Central memory CD4-positive, alpha-beta T cell (primary cell): ENCODE results near the gene PCID2.
A peak's percentile ranks its signal among the peaks of the same experiment; 100 is the strongest.
"Not testable (repeated sequence)": the region's sequence is repeated elsewhere in the genome, so short reads cannot be mapped to it uniquely, and the experiment has no call there.

Source experiments
- DNase-seq: peaks from one replicate; pipeline ENCODE4 v3.0.0; 2022
- total RNA-seq, 3 experiments: gene quantifications; one replicate each; lab custom pipeline; 2026; lab: John Stamatoyannopoulos, UW

PCID2 gene
- 86.1 to 93.2 (median 86.8) reads per million in 3 experiments for total RNA-seq

- peak; percentile 90 for DNase-seq
Measured at GRCh38 chr13:113208421-113209335, at the start of gene PCID2. Gene PCID2 (minus strand): TSS chr13:113208669. CDS start chr13:113208634, 35 bp downstream.

DNA sequence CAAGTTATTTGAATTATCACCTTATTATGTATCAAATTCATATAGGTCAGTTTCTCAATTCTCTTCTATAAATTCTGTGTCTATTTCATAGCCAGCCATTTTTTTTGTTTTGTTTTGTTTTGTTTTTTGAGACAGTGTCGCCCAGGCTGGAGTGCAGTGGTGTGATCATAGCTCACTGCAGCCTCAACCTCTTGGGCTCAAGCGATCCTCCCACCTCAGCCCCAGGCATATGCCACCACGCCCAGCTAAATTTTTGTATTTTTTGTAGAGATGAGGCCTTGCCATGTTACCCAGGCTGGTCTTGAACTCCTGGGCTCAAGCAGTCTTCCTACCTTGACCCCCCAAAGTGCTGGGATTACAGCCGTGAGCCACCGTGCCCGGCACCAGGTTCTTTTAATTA lies 49.4 kb upstream of the PCID2 start:
- DNase-seq = not testable (repeated sequence)

GRCh38 chr13:113252516-113253095 lies 44.1 kb upstream of the PCID2 start:
- no peak for DNase-seq

GRCh38 chr13:113245849-113246796 lies 37.7 kb upstream of the PCID2 start:
- DNase-seq = no peak

GRCh38 chr13:113243847-113244246 lies 35.4 kb upstream of the PCID2 start:
- DNase-seq = no peak

GRCh38 chr13:113241623-113242022 lies 33.2 kb upstream of the PCID2 start:
- DNase-seq = not testable (repeated sequence)

- no peak for DNase-seq
Measured at GRCh38 chr13:113239986-113240385, 31.5 kb upstream of the PCID2 start.

GRCh38 chr13:113239357-113239756 lies 30.9 kb upstream of the PCID2 start:
- DNase-seq = no peak

DNA sequence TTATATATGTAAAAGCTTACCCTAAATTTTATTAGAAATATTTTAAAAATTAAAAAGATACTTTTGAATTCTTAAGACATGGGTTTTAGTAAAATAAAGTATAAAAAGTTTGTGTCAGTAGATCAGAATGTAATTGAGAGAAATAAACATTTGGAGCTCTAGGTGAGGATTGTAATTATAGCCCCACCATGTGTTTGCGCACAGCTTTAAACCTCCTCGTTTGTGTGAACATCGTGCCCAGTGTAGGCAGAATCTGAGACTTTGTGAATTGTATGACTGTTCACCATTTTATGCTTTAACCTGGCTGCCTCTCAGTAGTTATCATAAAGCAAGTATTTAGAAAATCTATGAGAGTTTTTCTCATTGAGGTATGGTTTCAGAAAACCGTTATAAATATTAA lies 30.1 kb upstream of the PCID2 start:
- no peak for DNase-seq

DNA sequence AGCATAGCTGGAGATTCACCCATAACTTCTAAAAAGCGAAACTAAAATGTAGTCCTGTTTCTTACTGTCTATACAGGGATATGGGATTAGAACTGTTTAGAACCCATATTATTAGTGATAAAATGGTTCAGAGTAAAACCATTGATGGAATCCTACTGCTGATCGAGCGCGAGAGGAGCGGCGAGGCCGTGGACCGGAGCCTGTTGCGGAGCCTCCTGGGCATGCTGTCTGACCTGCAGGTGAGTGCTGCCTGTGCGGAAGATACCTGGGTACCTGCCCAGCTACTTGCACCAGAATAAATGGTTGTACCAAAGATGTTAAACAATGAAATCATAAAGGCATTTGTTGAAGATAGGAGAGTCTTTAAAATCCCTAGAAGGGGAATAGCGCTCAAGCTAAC lies 24.6 kb upstream of the PCID2 start:
- no peak for DNase-seq

GRCh38 chr13:113232208-113233003 lies 23.9 kb upstream of the PCID2 start:
- DNase-seq = no peak

DNA sequence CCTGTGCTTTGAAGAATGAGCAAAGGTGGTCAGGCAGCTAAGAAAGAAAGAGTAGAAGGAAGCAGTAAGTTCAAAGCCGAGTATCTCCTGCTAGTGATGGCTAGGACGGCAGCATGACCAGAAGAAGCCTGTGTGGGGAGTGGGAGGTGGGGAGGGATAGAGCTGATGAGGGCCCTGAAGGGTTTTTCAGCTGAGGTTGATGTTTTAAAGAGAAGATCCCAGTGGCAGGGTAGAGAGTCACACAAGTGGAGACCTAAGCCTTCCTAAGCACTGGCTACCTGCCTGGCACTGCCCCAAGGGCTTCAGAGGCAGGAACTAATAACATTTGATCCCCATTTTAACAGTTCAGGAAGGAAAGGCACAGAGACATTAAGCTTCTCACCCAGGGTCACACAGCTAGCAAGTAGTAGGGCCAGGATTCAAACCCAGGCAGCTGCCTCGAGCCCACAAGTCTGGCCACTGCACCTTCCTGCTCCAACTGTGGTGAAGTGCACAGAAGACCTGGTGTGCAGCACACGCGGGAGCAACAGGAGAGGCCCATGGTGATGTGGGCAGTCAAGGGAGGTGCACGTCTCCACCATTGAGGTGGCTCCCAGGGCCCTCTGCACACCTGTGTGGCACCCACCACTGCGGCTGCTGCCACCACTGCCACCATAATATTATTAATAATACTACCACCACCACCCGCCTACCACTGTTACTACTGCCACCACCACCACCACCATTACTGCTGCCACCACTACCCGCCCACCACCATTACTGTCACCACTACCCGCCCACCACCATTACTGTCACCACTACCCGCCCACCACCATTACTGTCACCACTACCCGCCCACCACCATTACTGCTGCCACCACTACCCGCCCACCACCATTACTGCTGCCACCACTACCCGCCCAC lies 23.1 kb upstream of the PCID2 start:
- DNase-seq = no peak

GRCh38 chr13:113229791-113230190 lies 21.3 kb upstream of the PCID2 start:
- no peak for DNase-seq

GRCh38 chr13:113229161-113229560 lies 20.7 kb upstream of the PCID2 start:
- no peak for DNase-seq

DNA sequence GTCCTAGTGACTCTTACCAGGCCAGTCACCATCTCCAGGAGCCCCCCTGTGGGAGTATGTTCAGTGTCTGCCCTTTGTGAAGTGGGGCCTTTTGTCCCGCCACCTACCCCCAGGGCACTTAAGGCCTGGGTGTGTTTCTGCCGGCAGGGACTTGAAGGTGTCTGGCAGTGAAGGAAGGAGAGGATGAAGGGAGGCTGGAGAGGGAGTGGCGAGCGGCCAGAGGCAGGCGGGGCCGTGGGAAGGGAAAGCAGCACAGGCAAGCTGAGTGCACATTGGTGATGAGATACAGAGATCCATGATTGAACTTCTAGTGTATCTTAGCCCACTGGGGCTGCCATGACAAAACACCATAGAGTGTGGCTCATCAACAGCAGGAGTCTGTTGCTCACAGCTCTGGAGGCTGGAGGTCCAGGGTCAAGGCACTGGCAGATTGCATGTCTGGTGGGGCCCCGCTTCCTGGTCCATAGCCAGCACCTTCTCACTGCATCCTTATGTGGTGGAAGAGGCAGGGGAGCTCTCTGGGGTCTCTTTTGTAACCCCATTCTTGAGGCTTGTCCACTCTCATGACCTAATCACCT lies 18.5 kb upstream of the PCID2 start:
- DNase-seq = no peak

DNA sequence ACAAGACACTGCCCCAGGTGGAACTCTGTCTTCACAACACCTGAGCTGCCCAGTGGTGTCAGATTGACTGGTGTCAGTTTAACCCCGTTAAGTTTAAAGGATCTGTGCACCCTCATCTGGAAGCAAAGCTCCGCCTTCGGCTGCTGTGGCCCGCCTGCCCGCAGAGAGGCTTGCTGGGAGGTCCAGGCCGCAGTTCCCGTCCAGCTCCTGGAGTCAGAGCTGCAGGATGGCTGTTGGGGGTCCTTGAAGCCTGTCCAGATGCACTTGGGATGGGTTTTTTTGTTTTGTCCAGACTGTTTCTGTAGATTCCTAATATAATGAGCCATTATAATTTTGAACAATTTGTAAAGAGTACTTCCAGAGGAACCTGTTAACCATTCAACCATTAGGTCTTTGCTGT lies 17.0 kb upstream of the PCID2 start:
- no peak for DNase-seq

DNA sequence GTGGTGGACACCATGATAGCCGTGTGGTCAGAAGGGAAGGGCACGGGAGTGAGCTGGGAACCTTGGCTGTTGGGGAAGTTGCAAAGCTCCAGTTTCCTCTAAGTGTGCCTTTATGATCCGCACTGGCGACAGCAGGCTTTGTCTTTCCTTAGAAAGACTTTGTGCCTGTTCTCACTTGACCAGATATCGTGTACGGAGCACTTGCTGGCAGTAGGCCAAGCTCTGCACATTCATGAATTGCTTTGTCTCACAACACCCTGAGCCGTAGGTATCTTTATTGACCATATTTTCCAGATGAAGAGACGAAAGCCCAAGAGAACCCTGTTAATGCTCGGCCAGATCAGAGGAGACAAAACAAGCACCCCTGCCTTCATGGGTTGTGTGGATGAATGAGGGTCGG lies 16.0 kb upstream of the PCID2 start:
- no peak for DNase-seq

- DNase-seq = no peak
Measured at GRCh38 chr13:113223070-113223469, 14.6 kb upstream of the PCID2 start.

- DNase-seq = no peak
Measured at GRCh38 chr13:113220877-113221276, 12.4 kb upstream of the PCID2 start.

GRCh38 chr13:113220141-113220598 lies 11.7 kb upstream of the PCID2 start:
- no peak for DNase-seq
